ENCODE measurements around the gene TPRG1L. TPM values are rescaled to one million over a fixed set of nuclear protein-coding genes. Genes with fewer than 3 reads are reported as not detected.

The TPRG1L gene
- total and polyA plus RNA-seq, 2 of the 4 experiments (the other 2 are of a cell fraction) = 25.3 to 39.5 TPM

- dilution Hi-C loops (cut with HindIII; ENCODE audit: low sequenced_read_pairs, unreplicated experiment) = no loop called here
- Histone ChIP-seq H2AFZ (replicated peaks; ENCODE audit: low read length, poor library complexity) (no peak overlapping the region), H3K4me3 (ENCODE audit: insufficient read depth, low read depth, low read length) (no peak overlapping the region), H3K9me3 (ENCODE audit: control insufficient read depth, insufficient read depth, low read length) (no peaks in the 10 kb centered on the region), H3K27ac (ENCODE audit: insufficient read depth, low read length) (no peak overlapping the region), H3K4me2 (ENCODE audit: low read depth, low read length) (no peak overlapping the region), H3K23ac (ENCODE audit: low read depth, low read length) (no peak overlapping the region), H4K91ac (ENCODE audit: insufficient read depth, low read depth, low read length) (no peak overlapping the region), H2BK15ac (ENCODE audit: low read depth, low read length) (no peak overlapping the region), H3K14ac (replicated peaks; ENCODE audit: low read depth, low read length) (no peak overlapping the region), H3K36me3 (ENCODE audit: control insufficient read depth, insufficient read depth, low read length) (peaks cover 45% of the 10 kb centered on the region), H2BK120ac (ENCODE audit: low read depth, low read length) (no peak overlapping the region), H3K4ac (ENCODE audit: low read depth, low read length) (no peak overlapping the region), H4K5ac (ENCODE audit: low read depth, low read length) (no peak overlapping the region), H2BK20ac (ENCODE audit: low read depth, low read length) (no peak overlapping the region), H3K4me1 (ENCODE audit: control insufficient read depth, insufficient read depth, low read length) (no peaks in the 10 kb centered on the region), H2AK5ac (ENCODE audit: low read depth, low read length) (no peak overlapping the region), H3K9ac (ENCODE audit: low read depth, low read length) (no peak overlapping the region), H2BK5ac (ENCODE audit: low read depth, low read length, poor library complexity, severe bottlenecking) (no peak overlapping the region), H3K9me1 (ENCODE audit: insufficient read depth, low read length) (0 out of 2 replicates have a peak, but pooled peaks cover 3% of the 10 kb centered on the region), H4K8ac (ENCODE audit: low read depth in 2 of 2, low read length in 2 of 2) (no peak overlapping the region), H3K27me3 (ENCODE audit: control insufficient read depth, insufficient read depth, low read length) (no peaks in the 10 kb centered on the region), H4K20me1 (ENCODE audit: insufficient read depth, low read length) (no peaks in the 10 kb centered on the region), H3K56ac (ENCODE audit: extremely low read depth, insufficient read depth, low read length) (no peak overlapping the region), H3K79me1 (ENCODE audit: low read depth in 1 of 2, low read length in 2 of 2) (peaks cover 0 to 5% of the 10 kb centered on the region in 2 experiments; a peak in 1 of 4 replicates), H3K18ac (ENCODE audit: low read depth, low read length) (no peak overlapping the region), H2AK9ac (replicated peaks; ENCODE audit: low read depth, low read length, poor library complexity) (no peak overlapping the region)
- TF ChIP-seq NFE2L2 (IDR thresholded peaks at IDR 0.05; ENCODE audit: low read depth, low read length) (no peak), USF2 (IDR thresholded peaks at IDR 0.05; ENCODE audit: low read depth, low read length) (no peak), RAD21 (IDR thresholded peaks at IDR 0.05; ENCODE audit: low read length) (no peak), SMC3 (IDR thresholded peaks at IDR 0.05; ENCODE audit: low read depth, low read length) (no peak), CHD1 (IDR thresholded peaks at IDR 0.05; ENCODE audit: low read depth, low read length) (no peak), CEBPB (IDR thresholded peaks at IDR 0.05; ENCODE audit: low read depth, low read length) (no peak), MAFK (IDR thresholded peaks at IDR 0.05; ENCODE audit: low read depth, low read length) (no peak), POLR2A (IDR thresholded peaks at IDR 0.05; ENCODE audit: low read depth, low read length) (no peak), MXI1 (IDR thresholded peaks at IDR 0.05; ENCODE audit: borderline replicate concordance, low read depth, low read length) (no peak), MAZ (IDR thresholded peaks at IDR 0.05; ENCODE audit: borderline replicate concordance, low read depth, low read length) (no peak), ELK1 (IDR thresholded peaks at IDR 0.05; ENCODE audit: borderline replicate concordance, low read depth, low read length) (no peak)
- ChIA-PET CTCF (no interaction called here), POLR2A (ENCODE audit: unreplicated experiment) (no interaction called here)
- in situ Hi-C loops (cut with MboI; ENCODE audit: low sequenced_read_pairs) = no loop called here
- ATAC-seq (ENCODE audit: low read depth) (no peak), DNase-seq (no peak)
- BruUV-seq (replicated peaks) = no TSS peak
- intact Hi-C loops (cut with micrococcal nuclease) = no loop called here
- WGBS, 2 experiments (ENCODE audit: extremely low coverage in 2 of 2, insufficient read length in 1 of 2) = 93% methylated on average over 6 of the region's 26 CpGs; no CpG with 5 or more reads in 1 of the 2 experiments
Observed at GRCh38 chr1:3641046-3641760, 16.4 kb downstream of the TPRG1L start.

All from IMR-90 (cell line).